Body of pancreas (tissue), 4 donors: Measurements from ENCODE around the gene MMD. TPM values are rescaled to one million over a fixed set of nuclear protein-coding genes. Genes with fewer than 3 reads are reported as not detected.

Experiments
- ATAC-seq: fragments of 150-250 bp; one replicate; pipeline ENCODE4 v1.9.1; 2016
- DNase-seq, 4 donors: peaks; one replicate each; pipeline ENCODE4 v3.0.0-alpha.2; 2019
- H3K27ac ChIP-seq, 4 donors: fragments of 200-600 bp; sonication (generic); 1 replicate in 3 of 4; 2 replicates in 1 of 4; pipeline versions ENCODE4 v1.5.1 to v1.6.1; 2016 to 2019; ENCODE audit warnings: mild to moderate bottlenecking in 1 of 4, mixed read lengths in 1 of 4, moderate library complexity in 1 of 4
- H3K27me3 ChIP-seq, 2 donors: fragments of 200-600 bp; sonication (generic); one replicate each; pipeline ENCODE4 v1.6.0; 2016; ENCODE audit warnings: mild to moderate bottlenecking in 1 of 2
- H3K36me3 ChIP-seq, 2 donors: fragments of 200-600 bp; sonication (generic); replicated peaks in 1 of 2; 2 replicates each; pipeline ENCODE4 v1.5.1; 2016; ENCODE audit warnings: low read depth in 2 of 2; ENCODE audit not compliant: insufficient read depth in 1 of 2
- H3K4me1 ChIP-seq: fragments of 200-600 bp; sonication (generic); one replicate; pipeline ENCODE4 v1.6.0; 2016
- H3K4me3 ChIP-seq, 2 donors: fragments of 200-600 bp; sonication (generic); 1 replicate in 1 of 2; 2 replicates in 1 of 2; pipeline ENCODE4 v1.5.1; 2016 to 2019
- H3K9me3 ChIP-seq, 3 donors: fragments of 200-600 bp; sonication (generic); 1 replicate in 2 of 3; 2 replicates in 1 of 3; pipeline ENCODE4 v1.5.1; 2016
- CTCF ChIP-seq, 7 experiments: fragments of 450-650 bp in 4 of 7; fragments of 200-600 bp in 3 of 7; sonication (generic) in 3 of 7; IDR thresholded peaks; one replicate each; pipeline ENCODE4 v1.5.1; 2016 to 2019; ENCODE audit warnings: antibody characterized with exemption in 7 of 7
- POLR2A ChIP-seq, 3 donors: fragments of 450-650 bp; IDR thresholded peaks; one replicate each; pipeline ENCODE4 v1.6.1; 2016; ENCODE audit warnings: antibody characterized with exemption in 3 of 3, mild to moderate bottlenecking in 2 of 3
- WGBS, 2 donors: methylation state at CpG; one replicate each; pipeline ENCODE4 v1.1.5; 2017; 5-methylcytosine and 5-hydroxymethylcytosine counted together
- intact Hi-C: fragments of 100-400 bp; cut with DNase I; formaldehyde crosslinking; loops from one replicate; pipeline ENCODE4 v1.15.1; 2023
- total RNA-seq, 2 donors: library from RNA; depleted of rRNA; stranded (reverse); fragments of >200 nt; gene quantifications; one replicate each; pipeline ENCODE4 v1.1.0, GENCODE V29; 2016

MMD gene
- total RNA-seq, 2 donors from 2014 or later, result 4.4 to 12.5 TPM

GRCh38 chr17:55418369-55419268, 3.0 kb downstream of the MMD start:
- intact Hi-C loops, result no loop called here

GRCh38 chr17:55417411-55418268, 4.0 kb downstream of the MMD start:
- WGBS, 2 donors, result 96 to 97% methylated on average over 3 to 4 of the region's 4 CpGs
- DNase-seq (no peak), ATAC-seq (no peak)
- H3K9me3 ChIP-seq, result no peaks in the 10 kb centered on the region
- H3K27ac ChIP-seq, result no peak overlapping the region
- H3K4me1 ChIP-seq, result peaks cover 17% of the 10 kb centered on the region
- no peak for TF ChIP-seq POLR2A (IDR thresholded peaks at IDR 0.05)
- TF ChIP-seq CTCF (IDR thresholded peaks at IDR 0.05), result no peak
- no peak overlapping the region for H3K4me3 ChIP-seq
- intact Hi-C loops, result no loop called here
- no peaks in the 10 kb centered on the region for H3K36me3 ChIP-seq
- no peaks in the 10 kb centered on the region for H3K27me3 ChIP-seq

More at GRCh38 chr17:55418369-55419268, 3.0 kb downstream of the MMD start:
- Histone ChIP-seq H3K27me3 (no peaks in the 10 kb centered on the region), H3K36me3 (no peaks in the 10 kb centered on the region), H3K27ac (no peak overlapping the region), H3K4me1 (peaks cover 23% of the 10 kb centered on the region), H3K4me3 (no peak overlapping the region), H3K9me3 (no peaks in the 10 kb centered on the region)
- WGBS, 2 donors, result 74 to 75% methylated on average over 3 of the region's 3 CpGs
- ATAC-seq (no peak), DNase-seq (no peak)
- TF ChIP-seq POLR2A (IDR thresholded peaks at IDR 0.05) (no peak), CTCF (IDR thresholded peaks at IDR 0.05) (no peak)

GRCh38 chr17:55416470-55417052, 5.1 kb downstream of the MMD start:
- DNase-seq (no peak), ATAC-seq (no peak)
- Histone ChIP-seq H3K27me3 (no peaks in the 10 kb centered on the region), H3K9me3 (no peaks in the 10 kb centered on the region), H3K27ac (no peak overlapping the region), H3K4me1 (peaks cover 12% of the 10 kb centered on the region), H3K36me3 (no peaks in the 10 kb centered on the region), H3K4me3 (no peak overlapping the region)
- intact Hi-C loops, result no loop called here
- TF ChIP-seq CTCF (IDR thresholded peaks at IDR 0.05) (no peak), POLR2A (IDR thresholded peaks at IDR 0.05) (no peak)
- 74 to 75% methylated on average over 4 of the region's 4 CpGs for WGBS, 2 donors

- Histone ChIP-seq H3K4me1 (peaks cover 10% of the 10 kb centered on the region), H3K9me3 (no peaks in the 10 kb centered on the region), H3K27ac (no peak overlapping the region), H3K36me3 (peaks cover 0 to 1% of the 10 kb centered on the region in 2 donors), H3K27me3 (no peaks in the 10 kb centered on the region), H3K4me3 (no peak overlapping the region)
- DNase-seq (no peak), ATAC-seq (no peak)
- intact Hi-C loops, result no loop called here
- no peak for TF ChIP-seq POLR2A (IDR thresholded peaks at IDR 0.05)
- TF ChIP-seq CTCF (IDR thresholded peaks at IDR 0.05), result no peak
These were observed 5.6 kb downstream of the MMD start for GRCh38 chr17:55416000-55416399.
